Peyer's patch (tissue), 4 donors: ENCODE data around the gene SYDE1. TPM values are rescaled to one million over a fixed set of nuclear protein-coding genes. Genes with fewer than 3 reads are reported as not detected.
A peak's percentile ranks its signal among the peaks of the same experiment; 100 is the strongest.

ENCODE experiments used
- DNase-seq, 3 donors: peaks; one replicate each; pipeline ENCODE4 v3.0.0-alpha.2; 2017 to 2019
- H3K27ac ChIP-seq, 4 donors: fragments of 200-600 bp; sonication (generic); one replicate each; pipeline ENCODE4 v1.5.1; 2016 to 2019
- H3K27me3 ChIP-seq, 2 donors: fragments of 200-600 bp; sonication (generic); one replicate each; pipeline ENCODE4 v1.5.1; 2019
- H3K36me3 ChIP-seq, 3 donors: fragments of 200-600 bp; sonication (generic); one replicate each; pipeline ENCODE4 v1.5.1; 2016 to 2019
- H3K4me1 ChIP-seq, 4 donors: fragments of 200-600 bp; sonication (generic); one replicate each; pipeline ENCODE4 v1.5.1; 2016 to 2019
- H3K4me3 ChIP-seq, 4 donors: fragments of 200-600 bp; sonication (generic); 1 replicate in 3 of 4; 2 replicates in 1 of 4; pipeline ENCODE4 v1.5.1; 2016 to 2019; ENCODE audit warnings: mild to moderate bottlenecking in 1 of 4
- H3K9me3 ChIP-seq, 4 donors: fragments of 200-600 bp; sonication (generic); one replicate each; pipeline ENCODE4 v1.5.1; 2016 to 2019; ENCODE audit warnings: mild to moderate bottlenecking in 1 of 4
- POLR2A ChIP-seq, 2 donors: fragments of 450-650 bp; IDR thresholded peaks; one replicate each; pipeline ENCODE4 v1.5.1; 2017; ENCODE audit warnings: antibody characterized with exemption in 2 of 2, mild to moderate bottlenecking in 2 of 2, moderate library complexity in 2 of 2
- total RNA-seq, 4 donors: library from RNA; depleted of rRNA; stranded (reverse); fragments of >200 nt; gene quantifications; one replicate each; pipeline ENCODE4 v1.1.0, GENCODE V29; 2016
- TF ChIP-seq, protein P1 (sequence below), 6 experiments: fragments of 450-650 bp in 4 of 6; fragments of 200-600 bp in 2 of 6; sonication (generic) in 1 of 6; IDR thresholded peaks; one replicate each; pipeline ENCODE4 v1.5.1; 2017 to 2019; ENCODE audit warnings: antibody characterized with exemption in 6 of 6, mild to moderate bottlenecking in 3 of 6, moderate library complexity in 1 of 6

The SYDE1 gene
- total RNA-seq, 4 donors from 2014 or later: 2.3 to 7.4 (median 6.2) TPM

DNA sequence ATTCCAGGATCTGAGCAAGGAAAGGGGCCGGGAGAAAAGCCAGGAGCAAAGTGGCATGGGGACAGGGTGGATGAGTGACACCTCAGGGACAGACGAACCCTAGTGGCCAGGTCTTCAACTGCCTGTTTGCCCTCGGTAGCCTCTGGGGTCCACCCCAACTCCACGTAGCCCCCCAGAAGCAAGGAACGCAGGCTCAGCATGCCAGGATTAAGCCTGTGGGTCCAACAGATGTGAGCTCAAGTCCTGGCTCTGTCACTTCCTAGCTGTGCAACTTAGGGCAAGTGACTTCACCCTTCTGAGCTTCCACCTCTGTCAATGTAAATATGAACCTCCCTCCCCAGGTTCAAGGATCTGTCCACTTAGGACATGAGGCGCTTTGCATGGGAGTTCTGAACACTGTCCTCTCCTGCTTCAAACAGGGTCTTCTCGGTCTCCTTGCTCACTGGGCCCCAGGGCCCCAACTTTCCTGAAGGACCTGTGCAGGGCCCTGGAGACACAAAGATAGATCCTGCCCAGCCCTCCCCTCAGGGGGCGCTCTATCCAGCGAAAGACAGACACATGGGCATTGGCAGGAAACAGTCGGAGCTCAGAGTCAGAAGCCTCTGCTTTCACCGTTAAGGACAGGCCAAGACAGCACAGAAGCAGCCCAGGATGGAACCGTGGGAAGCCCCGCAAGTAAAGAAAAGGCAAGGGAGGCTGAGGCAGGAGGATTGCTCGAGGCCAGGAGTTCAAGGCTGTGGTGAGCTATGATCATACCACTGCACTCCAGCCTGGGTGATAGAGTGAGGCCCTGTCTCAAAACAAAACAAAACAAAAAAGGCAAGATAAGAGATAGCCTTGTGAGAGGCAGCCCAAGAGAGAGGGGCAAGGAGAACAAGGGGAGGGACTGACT lies 13.2 kb downstream of the SYDE1 start:
- DNase-seq: no peak
- Histone ChIP-seq H3K27me3 (no peaks in the 10 kb centered on the region), H3K27ac (no peak overlapping the region), H3K4me1 (peaks cover 0 to 13% (median 0%) of the 10 kb centered on the region in 4 donors), H3K4me3 (no peak overlapping the region), H3K36me3 (peaks cover 0 to 74% (median 0%) of the 10 kb centered on the region in 3 donors), H3K9me3 (no peaks in the 10 kb centered on the region)
- no peak for TF ChIP-seq POLR2A (IDR thresholded peaks at IDR 0.05)
- TF ChIP-seq, protein P1, sequence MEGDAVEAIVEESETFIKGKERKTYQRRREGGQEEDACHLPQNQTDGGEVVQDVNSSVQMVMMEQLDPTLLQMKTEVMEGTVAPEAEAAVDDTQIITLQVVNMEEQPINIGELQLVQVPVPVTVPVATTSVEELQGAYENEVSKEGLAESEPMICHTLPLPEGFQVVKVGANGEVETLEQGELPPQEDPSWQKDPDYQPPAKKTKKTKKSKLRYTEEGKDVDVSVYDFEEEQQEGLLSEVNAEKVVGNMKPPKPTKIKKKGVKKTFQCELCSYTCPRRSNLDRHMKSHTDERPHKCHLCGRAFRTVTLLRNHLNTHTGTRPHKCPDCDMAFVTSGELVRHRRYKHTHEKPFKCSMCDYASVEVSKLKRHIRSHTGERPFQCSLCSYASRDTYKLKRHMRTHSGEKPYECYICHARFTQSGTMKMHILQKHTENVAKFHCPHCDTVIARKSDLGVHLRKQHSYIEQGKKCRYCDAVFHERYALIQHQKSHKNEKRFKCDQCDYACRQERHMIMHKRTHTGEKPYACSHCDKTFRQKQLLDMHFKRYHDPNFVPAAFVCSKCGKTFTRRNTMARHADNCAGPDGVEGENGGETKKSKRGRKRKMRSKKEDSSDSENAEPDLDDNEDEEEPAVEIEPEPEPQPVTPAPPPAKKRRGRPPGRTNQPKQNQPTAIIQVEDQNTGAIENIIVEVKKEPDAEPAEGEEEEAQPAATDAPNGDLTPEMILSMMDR (IDR thresholded peaks at IDR 0.05): no peak

DNA sequence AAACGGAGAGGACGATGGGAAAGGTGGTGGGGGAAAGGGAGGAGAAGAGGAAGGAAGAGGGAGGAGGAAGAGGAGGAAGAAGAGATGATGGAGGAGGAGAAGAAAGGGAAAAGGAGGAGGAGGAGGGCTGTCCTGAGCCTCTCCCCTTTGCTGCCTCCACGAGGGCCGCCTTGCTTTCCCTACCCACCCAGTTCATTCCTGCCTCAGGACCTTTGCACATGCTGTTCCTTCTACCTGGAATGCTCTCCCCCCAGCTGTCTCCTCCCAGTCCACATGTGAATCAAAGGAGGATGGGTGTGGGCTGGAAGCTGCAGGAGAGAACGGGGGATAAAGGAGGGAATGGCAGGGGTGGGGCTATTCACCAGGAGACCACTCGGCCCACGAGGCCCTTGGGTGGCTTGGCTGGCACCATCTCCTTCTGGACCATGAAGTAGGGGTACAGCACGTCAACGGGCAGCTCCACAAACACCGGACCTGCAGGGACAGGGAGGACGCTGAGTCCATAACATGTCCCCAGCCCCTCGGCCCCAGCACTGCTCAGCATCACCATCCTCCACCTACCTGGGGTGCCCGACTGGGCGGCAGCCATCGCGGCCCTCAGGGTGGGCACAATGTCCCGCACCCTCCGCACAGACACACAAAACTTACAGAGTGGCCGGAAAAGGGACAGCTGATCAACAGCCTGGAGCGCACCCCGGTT lies 15.3 kb downstream of the SYDE1 start:
- DNase-seq: no peak
- H3K36me3 ChIP-seq: peaks cover 0 to 53% (median 0%) of the 10 kb centered on the region in 3 donors
- H3K4me1 ChIP-seq: peaks cover 0 to 10% (median 2%) of the 10 kb centered on the region in 4 donors
- no peaks in the 10 kb centered on the region for H3K9me3 ChIP-seq
- H3K4me3 ChIP-seq: no peak overlapping the region
- H3K27ac ChIP-seq: no peak overlapping the region
- H3K27me3 ChIP-seq: no peaks in the 10 kb centered on the region
- no peak for TF ChIP-seq POLR2A (IDR thresholded peaks at IDR 0.05)
- TF ChIP-seq, protein P1 (IDR thresholded peaks at IDR 0.05): no peak

DNA sequence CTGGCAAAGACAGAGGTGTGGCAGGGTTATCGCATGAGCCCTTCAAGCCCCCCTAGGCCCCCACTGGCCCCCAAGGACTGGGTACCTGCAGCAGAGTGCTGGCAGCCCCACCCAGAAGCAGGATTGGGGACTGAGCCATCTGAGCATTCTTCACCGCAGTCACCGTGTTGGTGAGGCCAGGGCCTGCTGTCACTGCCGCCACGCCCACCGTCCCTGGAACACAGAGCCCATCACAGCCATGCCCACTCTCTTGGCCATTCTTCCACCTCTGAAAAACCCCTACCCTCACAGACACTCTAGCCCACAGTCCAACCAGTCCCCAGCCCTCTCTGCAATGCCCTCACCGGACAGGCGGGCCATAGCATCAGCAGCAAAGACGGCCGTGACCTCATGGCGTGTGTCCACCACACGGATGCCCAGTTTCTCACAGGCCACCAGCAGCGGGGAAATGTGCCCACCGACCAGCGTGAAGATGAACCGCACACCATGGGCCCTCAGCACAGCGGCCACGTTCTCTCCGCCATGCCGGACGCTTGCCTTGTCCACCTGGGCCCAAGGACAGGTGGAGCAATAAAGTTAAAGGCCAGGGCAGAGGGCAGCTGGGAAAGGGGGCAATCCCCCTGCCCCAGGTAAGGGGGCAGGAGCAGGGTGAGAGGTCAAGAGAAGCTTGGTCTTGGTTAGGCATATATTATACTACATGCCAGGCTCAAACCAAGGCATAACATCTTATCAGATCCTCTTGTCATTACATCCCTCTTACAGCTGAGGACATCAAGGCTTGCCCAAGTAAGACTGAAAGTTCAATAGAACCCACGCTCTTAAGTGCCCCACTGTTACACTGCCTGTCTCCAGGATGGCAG lies 16.1 kb downstream of the SYDE1 start:
- peaks cover 0 to 45% (median 0%) of the 10 kb centered on the region in 3 donors for H3K36me3 ChIP-seq
- peak overlapping the region in 2 of 4 donors; percentile 87 to 88 for H3K4me3 ChIP-seq
- H3K27ac ChIP-seq: peak overlapping the region in 3 of 4 donors; percentile 90 to 93 (median 91)
- no peaks in the 10 kb centered on the region for H3K27me3 ChIP-seq
- no peaks in the 10 kb centered on the region for H3K9me3 ChIP-seq
- DNase-seq: no peak
- peaks cover 0 to 10% (median 2%) of the 10 kb centered on the region in 4 donors for H3K4me1 ChIP-seq
- TF ChIP-seq, protein P1 (IDR thresholded peaks at IDR 0.05): no peak
- no peak for TF ChIP-seq POLR2A (IDR thresholded peaks at IDR 0.05)

DNA sequence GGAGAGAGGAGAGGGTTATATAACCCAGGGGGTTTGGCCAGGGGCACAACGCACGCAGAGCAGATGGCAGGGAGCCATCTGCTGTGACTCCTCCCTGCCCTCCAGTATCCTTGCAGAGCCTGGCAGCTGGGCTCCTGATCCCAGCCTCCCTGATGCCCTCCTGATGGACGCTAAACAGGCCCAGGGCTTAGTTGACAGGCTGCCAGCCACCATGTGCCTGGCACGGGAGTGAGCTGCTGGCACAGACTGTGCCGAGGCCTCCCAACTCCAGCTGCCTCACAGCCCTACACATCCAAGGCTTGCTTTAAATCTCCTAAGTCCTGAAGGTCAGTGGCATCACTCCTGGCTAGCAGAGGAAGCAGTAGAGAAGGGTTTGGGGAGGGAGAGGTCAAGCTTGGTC lies 16.7 kb downstream of the SYDE1 start:
- Histone ChIP-seq H3K27me3 (no peaks in the 10 kb centered on the region), H3K4me1 (peaks cover 0 to 10% (median 2%) of the 10 kb centered on the region in 4 donors), H3K9me3 (no peaks in the 10 kb centered on the region), H3K27ac (peak overlapping the region in 3 of 4 donors; percentile 90 to 93 (median 91)), H3K36me3 (peaks cover 0 to 39% (median 0%) of the 10 kb centered on the region in 3 donors), H3K4me3 (peak overlapping the region in 2 of 4 donors; percentile 87 to 88)
- no peak for TF ChIP-seq POLR2A (IDR thresholded peaks at IDR 0.05)
- TF ChIP-seq, protein P1 (IDR thresholded peaks at IDR 0.05): no peak
- DNase-seq: peak in 1 of 3 donors; percentile 62
